Psoas muscle (tissue), 8 donors: ENCODE results near the gene MFSD6. TPM values are rescaled to one million over a fixed set of nuclear protein-coding genes. Genes with fewer than 3 reads are reported as not detected.
A peak's percentile ranks its signal among the peaks of the same experiment; 100 is the strongest.
"Not testable (repeated sequence)": the region's sequence is repeated elsewhere in the genome, so short reads cannot be mapped to it uniquely, and the experiment has no call there.

Source experiments
- ATAC-seq, 4 donors: fragments of 200-7000 bp; cut with Tn5 transposase; one replicate each; pipeline ENCODE4 v1.9.1; 2020; ENCODE audit warnings: moderate library complexity in 3 of 4, mild to moderate bottlenecking in 2 of 4
- DNase-seq, 2 donors: peaks; one replicate each; pipeline ENCODE4 v3.0.0-alpha.2; 2020
- H3K27ac ChIP-seq: fragments of 200-600 bp; one replicate; pipeline ENCODE4 v1.8.0; 2022
- H3K27me3 ChIP-seq, 3 donors: fragments of 200-600 bp in 1 of 3; one replicate each; pipeline versions ENCODE4 v1.6.1 to v1.8.0; 2013 to 2022; ENCODE audit warnings: low read length in 2 of 3, mild to moderate bottlenecking in 2 of 3, moderate library complexity in 1 of 3; ENCODE audit not compliant: insufficient read depth in 3 of 3
- H3K36me3 ChIP-seq, 2 donors: fragments of 200-600 bp in 1 of 2; one replicate each; pipeline versions ENCODE4 v1.6.1 to v1.8.0; 2013 to 2022; ENCODE audit warnings: low read depth in 1 of 2, mild to moderate bottlenecking in 1 of 2, moderate library complexity in 1 of 2; ENCODE audit not compliant: insufficient read depth in 1 of 2
- H3K4me1 ChIP-seq: fragments of 200-600 bp; one replicate; pipeline ENCODE4 v1.8.0; 2022
- H3K4me3 ChIP-seq: fragments of 200-600 bp; one replicate; pipeline ENCODE4 v1.8.0; 2022; ENCODE audit warnings: mild to moderate bottlenecking
- H3K9me3 ChIP-seq: fragments of 200-600 bp; one replicate; pipeline ENCODE4 v1.8.0; 2022
- WGBS, 3 donors: extraction: QIAGEN DNeasy Blood & Tissue Kit; methylation state at CpG; one replicate each; pipeline versions ENCODE4 v1.1.6 to v1.1.7; 2013; 5-methylcytosine and 5-hydroxymethylcytosine counted together
- intact Hi-C, 2 donors: fragments of 100-400 bp; cut with DNase I; formaldehyde crosslinking; loops; one replicate each; pipeline versions ENCODE4 v1.11.0 to v1.14.2; 2022
- polyA plus RNA-seq, 3 donors: library from polyadenylated mRNA; stranded (reverse); fragments of 200-250 nt; gene quantifications; one replicate each; pipeline ENCODE4 v1.2.3, GENCODE V29; 2013
- total RNA-seq, 4 donors: library from RNA; stranded (reverse); fragmentation: NEBNext Ultra II Directional in 2 of 4; extraction: Animal tissue kit (Norgen Biotek cat#: 25700) in 2 of 4; gene quantifications; one replicate each; pipeline versions ENCODE4 v1.2.1 to v1.2.4, GENCODE V29; 2021 to 2023
- TF ChIP-seq, protein P1 (sequence below): fragments of 200-600 bp; IDR thresholded peaks from one replicate; pipeline ENCODE4 v1.8.0; 2022; ENCODE audit warnings: antibody characterized with exemption
- donor health status: healthy with polysubstance abuse.
- donor health status: DM: no; HTN: no; CAD: no; lungs with moderate emphysema.
- donor health status: Bipolar disorder and iron deficiency.
- donor health status: healthy.
- donor health status: DM: yes; HTN: yes; CAD: no.
- donor health status: DM: no; HTN: no; CAD: no.
- donor health status: DM: no; HTN: no; CAD: no.
- donor health status: DM: yes; HTN: yes; CAD: no.

MFSD6 gene
- total and polyA plus RNA-seq, 7 donors, result 2.6 to 9.4 (median 5.0) TPM

DNA sequence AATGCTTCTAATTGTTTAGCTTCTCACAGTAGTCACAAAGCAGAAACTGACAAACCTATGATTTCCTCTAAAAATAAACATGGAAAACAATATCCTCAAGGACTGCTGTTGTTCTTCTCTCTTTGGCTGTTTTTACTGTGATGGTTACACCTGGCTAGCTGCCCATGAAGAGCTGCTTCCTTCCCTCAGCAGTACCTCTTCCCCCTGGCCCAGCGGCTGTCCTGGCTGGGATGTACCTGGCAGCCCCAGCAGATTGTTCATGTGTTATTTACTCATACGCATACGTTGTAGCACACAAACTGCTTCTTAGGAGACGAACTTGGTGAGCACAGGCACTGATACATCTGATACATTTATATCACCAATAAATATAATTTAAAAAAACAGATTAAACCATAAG, 99.0 kb downstream of the MFSD6 start:
- TF ChIP-seq, protein P1, sequence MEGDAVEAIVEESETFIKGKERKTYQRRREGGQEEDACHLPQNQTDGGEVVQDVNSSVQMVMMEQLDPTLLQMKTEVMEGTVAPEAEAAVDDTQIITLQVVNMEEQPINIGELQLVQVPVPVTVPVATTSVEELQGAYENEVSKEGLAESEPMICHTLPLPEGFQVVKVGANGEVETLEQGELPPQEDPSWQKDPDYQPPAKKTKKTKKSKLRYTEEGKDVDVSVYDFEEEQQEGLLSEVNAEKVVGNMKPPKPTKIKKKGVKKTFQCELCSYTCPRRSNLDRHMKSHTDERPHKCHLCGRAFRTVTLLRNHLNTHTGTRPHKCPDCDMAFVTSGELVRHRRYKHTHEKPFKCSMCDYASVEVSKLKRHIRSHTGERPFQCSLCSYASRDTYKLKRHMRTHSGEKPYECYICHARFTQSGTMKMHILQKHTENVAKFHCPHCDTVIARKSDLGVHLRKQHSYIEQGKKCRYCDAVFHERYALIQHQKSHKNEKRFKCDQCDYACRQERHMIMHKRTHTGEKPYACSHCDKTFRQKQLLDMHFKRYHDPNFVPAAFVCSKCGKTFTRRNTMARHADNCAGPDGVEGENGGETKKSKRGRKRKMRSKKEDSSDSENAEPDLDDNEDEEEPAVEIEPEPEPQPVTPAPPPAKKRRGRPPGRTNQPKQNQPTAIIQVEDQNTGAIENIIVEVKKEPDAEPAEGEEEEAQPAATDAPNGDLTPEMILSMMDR, result no peak
- no peaks in the 10 kb centered on the region for H3K4me1 ChIP-seq
- no peaks in the 10 kb centered on the region for H3K9me3 ChIP-seq
- no peak for ATAC-seq
- no peak overlapping the region for H3K27ac ChIP-seq
- H3K4me3 ChIP-seq, result no peak overlapping the region
- 54 to 58% (median 55%) methylated on average over 4 of the region's 4 CpGs for WGBS, 3 donors
- no peaks in the 10 kb centered on the region for H3K27me3 ChIP-seq
- intact Hi-C loops, result loop anchor here in 1 of 2 donors (10.0 kb wide), 1 partner anchor 122 kb away; no protein-coding TSS in a partner anchor
- H3K36me3 ChIP-seq, result no peaks in the 10 kb centered on the region
- no peak for DNase-seq

DNA sequence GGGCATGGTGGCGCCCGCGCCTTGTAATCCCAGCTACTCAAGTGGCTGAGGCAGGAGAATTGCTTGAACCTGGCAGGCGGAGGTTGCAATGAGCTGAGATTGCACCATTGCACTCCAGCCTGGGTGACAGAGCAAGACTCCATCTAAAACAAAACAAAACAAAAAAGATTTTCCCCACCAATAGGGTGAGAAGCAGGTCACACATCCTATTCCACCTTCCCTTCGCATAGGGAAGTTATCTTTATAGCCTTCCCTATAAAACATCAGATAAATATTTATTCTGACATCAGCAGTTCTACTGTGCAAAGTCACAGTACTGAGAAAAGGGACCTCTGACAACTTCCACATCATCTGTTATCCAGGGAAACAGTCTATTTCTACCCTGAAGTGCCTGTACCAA, 101.7 kb downstream of the MFSD6 start:
- ATAC-seq, H3K4me3 ChIP-seq, H3K4me1 ChIP-seq, H3K27me3 ChIP-seq, H3K36me3 ChIP-seq, H3K27ac ChIP-seq, H3K9me3 ChIP-seq, DNase-seq: not testable (repeated sequence)
- WGBS, 3 donors, result 93 to 98% (median 95%) methylated on average over 5 of the region's 5 CpGs
- intact Hi-C loops, result loop anchor here (5.0 to 10.0 kb wide), 2 partner anchors 125 to 418 kb away; no protein-coding TSS in a partner anchor

DNA sequence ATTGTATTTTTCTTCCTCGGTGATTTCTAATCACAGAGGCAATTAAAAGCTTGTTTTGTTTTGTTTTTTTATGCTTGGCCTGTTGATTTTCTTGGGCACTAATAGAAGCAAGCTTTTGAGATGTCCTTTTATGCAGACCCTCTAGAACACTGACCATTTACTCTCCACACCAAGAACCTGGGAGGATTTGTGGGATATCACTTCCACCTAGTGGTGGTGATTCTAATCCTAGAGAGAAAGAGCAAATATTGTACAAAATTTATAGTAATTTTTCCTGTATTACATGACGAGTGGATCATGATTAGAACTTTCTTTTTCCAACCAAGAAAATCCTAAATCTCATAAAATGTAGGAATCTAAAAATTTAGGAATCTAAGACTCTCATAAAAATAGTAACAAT, 102.9 kb downstream of the MFSD6 start:
- no peaks in the 10 kb centered on the region for H3K9me3 ChIP-seq
- no peaks in the 10 kb centered on the region for H3K27me3 ChIP-seq
- TF ChIP-seq, protein P1, result peak; percentile 48
- H3K4me1 ChIP-seq, result no peaks in the 10 kb centered on the region
- H3K36me3 ChIP-seq, result no peaks in the 10 kb centered on the region
- H3K4me3 ChIP-seq, result no peak overlapping the region
- 58 to 60% (median 60%) methylated on average over 2 of the region's 2 CpGs for WGBS, 3 donors
- intact Hi-C loops, result loop anchor here (5.0 to 10.0 kb wide), 2 partner anchors 126 to 419 kb away; no protein-coding TSS in a partner anchor
- ATAC-seq (no peak), DNase-seq (no peak)
- H3K27ac ChIP-seq, result no peak overlapping the region

DNA sequence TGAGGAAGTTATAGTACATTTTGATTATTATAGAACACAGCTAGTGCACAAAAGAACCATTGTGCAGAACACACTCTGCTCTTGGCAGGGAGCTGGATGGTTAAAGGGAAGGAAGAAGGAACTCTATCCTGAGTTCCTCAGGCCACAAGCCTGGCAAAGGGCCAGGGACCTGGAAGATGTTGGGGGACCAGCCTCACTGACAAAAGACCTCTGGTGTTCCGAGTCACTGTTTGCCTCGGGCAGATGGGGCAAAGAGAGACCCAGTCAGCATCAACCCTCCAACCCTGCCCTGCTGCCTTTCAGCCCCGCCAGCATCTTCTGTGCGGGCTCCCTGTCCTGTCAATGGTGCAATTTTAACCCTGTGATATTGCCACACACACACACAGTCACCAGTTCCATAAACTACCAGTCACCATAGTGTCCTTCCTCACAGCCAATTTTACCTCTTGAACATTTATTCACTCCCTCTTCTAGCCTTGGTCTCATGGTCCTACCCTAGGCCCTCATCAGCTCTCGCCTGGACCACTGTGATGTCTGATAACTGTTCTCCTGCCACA, 104.5 kb downstream of the MFSD6 start:
- no peaks in the 10 kb centered on the region for H3K4me1 ChIP-seq
- ATAC-seq, result no peak
- H3K36me3 ChIP-seq, result no peaks in the 10 kb centered on the region
- H3K27ac ChIP-seq, result no peak overlapping the region
- WGBS, 3 donors, result 76 to 88% (median 82%) methylated on average over 5 of the region's 5 CpGs
- H3K4me3 ChIP-seq, result no peak overlapping the region
- H3K27me3 ChIP-seq, result no peaks in the 10 kb centered on the region
- TF ChIP-seq, protein P1, result no peak
- intact Hi-C loops, result loop anchor here (5.0 to 10.0 kb wide), 2 partner anchors 128 to 420 kb away; no protein-coding TSS in a partner anchor
- H3K9me3 ChIP-seq, result no peaks in the 10 kb centered on the region
- no peak for DNase-seq

DNA sequence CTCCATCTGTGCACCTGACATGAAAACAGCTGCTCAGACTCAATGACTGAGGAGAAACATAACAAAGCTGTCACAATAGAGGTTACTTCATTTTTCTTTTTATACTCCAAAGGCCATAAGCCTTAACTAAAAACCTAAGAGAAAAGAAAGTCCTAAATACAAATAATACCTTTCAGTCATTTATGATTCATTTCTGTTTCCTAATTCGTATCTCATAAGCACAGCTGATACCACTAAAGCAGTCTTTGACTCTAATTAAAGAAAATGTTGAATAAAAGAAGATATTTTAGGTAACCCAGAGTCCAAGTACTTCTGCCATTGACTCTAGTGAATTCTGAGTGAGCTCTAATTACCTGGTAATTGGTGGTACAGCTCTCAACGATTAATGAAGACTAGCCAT, 105.7 kb downstream of the MFSD6 start:
- no peak for ATAC-seq
- Histone ChIP-seq H3K27me3 (no peaks in the 10 kb centered on the region), H3K4me1 (no peaks in the 10 kb centered on the region), H3K9me3 (no peaks in the 10 kb centered on the region), H3K4me3 (no peak overlapping the region), H3K36me3 (no peaks in the 10 kb centered on the region), H3K27ac (no peak overlapping the region)
- WGBS, 3 donors, result 84 to 88% (median 88%) methylated on average over 2 of the region's 2 CpGs
- DNase-seq, result no peak
- intact Hi-C loops, result loop anchor here (5.0 to 10.0 kb wide), 2 partner anchors 129 to 422 kb away; no protein-coding TSS in a partner anchor
- TF ChIP-seq, protein P1, result no peak
